HepG2 (cell line): ENCODE measurements around the gene ZNF17. TPM values are rescaled to one million over a fixed set of nuclear protein-coding genes. Genes with fewer than 3 reads are reported as not detected.

Experiments used
- ATAC-seq: fragments of 200-7000 bp; cut with Tn5 transposase; 3 replicates; pipeline ENCODE4 v1.9.1; 2020; ENCODE audit warnings: mild to moderate bottlenecking, moderate library complexity
- Bru-seq: library from RNA; stranded (reverse); fragments of 400-500 nt; gene quantifications from one replicate; lab custom pipeline; 2021; lab: Mats Ljungman, UMichigan
- BruChase-seq, 2 experiments: library from RNA; stranded (reverse); fragments of 400-500 nt; gene quantifications; one replicate each; lab custom pipeline; 2021; lab: Mats Ljungman, UMichigan
- BruUV-seq: library from RNA; stranded (reverse); fragments of 400-500 nt; replicated peaks from 2 replicates; lab custom pipeline; 2021; lab: Mats Ljungman, UMichigan
- CTCF ChIA-PET: fragments of 300-600 bp; formaldehyde crosslinking; extraction: SDS; loops from one replicate; lab custom pipeline; 2021; ENCODE audit warnings: low total read pairs, inconsistent platforms, low intra/inter-chr PET ratio; lab: Yijun Ruan, JAX
- POLR2A ChIA-PET: fragments of 350-600 bp; sonication (Branson Sonifier 250); formaldehyde crosslinking; loops from one replicate; lab custom pipeline; 2020; ENCODE audit warnings: antibody characterized with exemption, inconsistent platforms; lab: Yijun Ruan, JAX
- DNase-seq: peaks from one replicate; pipeline ENCODE4 v3.0.0-alpha.2; 2015; ENCODE audit warnings: low spot score
- FAIRE-seq: peaks from 3 replicates; lab custom pipeline; 2011; peaks lifted over from hg19 to GRCh38; lab: Jason Lieb, UNC
- H2AFZ ChIP-seq: one replicate; pipeline ENCODE4 v1.6.1; 2011; ENCODE audit warnings: low read length, inconsistent platforms
- H3K27ac ChIP-seq: fragments of 300-600 bp; 3 replicates; pipeline ENCODE4 v1.8.0; 2011; ENCODE audit warnings: mixed run types, mild to moderate bottlenecking, mixed read lengths, low read length, inconsistent platforms; ENCODE audit not compliant: insufficient read depth; ENCODE audit errors: extremely low read length
- H3K27me3 ChIP-seq, 2 experiments: fragments of 200-600 bp in 1 of 2; 2 replicates in 1 of 2; 3 replicates in 1 of 2; pipeline versions ENCODE4 v1.6.0 to v1.8.0; 2011; ENCODE audit warnings: low read length in 2 of 2, mild to moderate bottlenecking in 2 of 2, moderate library complexity in 2 of 2, inconsistent platforms in 1 of 2; ENCODE audit not compliant: insufficient read depth in 2 of 2, control insufficient read depth in 1 of 2
- H3K36me3 ChIP-seq, 2 experiments: fragments of 200-600 bp in 1 of 2; replicated peaks in 1 of 2; 2 replicates in 1 of 2; 3 replicates in 1 of 2; pipeline versions ENCODE4 v1.5.1 to v1.8.0; 2011; ENCODE audit warnings: low read length in 2 of 2, inconsistent platforms in 1 of 2; ENCODE audit not compliant: insufficient read depth in 2 of 2, control insufficient read depth in 1 of 2
- H3K4me1 ChIP-seq: 2 replicates; pipeline ENCODE4 v1.5.1; 2012; ENCODE audit warnings: low read length, inconsistent platforms; ENCODE audit not compliant: insufficient read depth
- H3K4me2 ChIP-seq: 2 replicates; pipeline ENCODE4 v1.6.0; 2011; ENCODE audit warnings: low read depth, low read length, inconsistent platforms
- H3K4me3 ChIP-seq, 3 experiments: fragments of 200-600 bp in 1 of 3; sonication (generic), shearing (Covaris generic) in 1 of 3; replicated peaks in 1 of 3; 2 replicates each; pipeline ENCODE4 v1.5.1; 2011 to 2016; ENCODE audit warnings: low read length in 3 of 3, inconsistent platforms in 2 of 3, low read depth in 2 of 3, mild to moderate bottlenecking in 2 of 3, control low read depth in 1 of 3, mixed read lengths in 1 of 3; ENCODE audit not compliant: insufficient read depth in 1 of 3
- H3K79me2 ChIP-seq: one replicate; pipeline ENCODE4 v1.6.1; 2011; ENCODE audit warnings: low read length, inconsistent platforms; ENCODE audit not compliant: insufficient read depth
- H3K9ac ChIP-seq: 2 replicates; pipeline ENCODE4 v1.6.0; 2011; ENCODE audit warnings: mild to moderate bottlenecking, low read depth, low read length, inconsistent platforms; ENCODE audit not compliant: insufficient read depth
- H3K9me3 ChIP-seq: 2 replicates; pipeline ENCODE4 v1.5.1; 2012; ENCODE audit warnings: mild to moderate bottlenecking, low read length
- H4K20me1 ChIP-seq: 2 replicates; pipeline ENCODE4 v1.6.0; 2011; ENCODE audit warnings: inconsistent platforms, mild to moderate bottlenecking, low read length, moderate library complexity; ENCODE audit not compliant: insufficient read depth
- ESRRA ChIP-seq: sonication (generic); formaldehyde crosslinking; IDR thresholded peaks from 2 replicates; pipeline ENCODE4 v1.5.1; 2020; ENCODE audit warnings: mild to moderate bottlenecking, low read depth, missing genetic modification reagents
- HMG20A ChIP-seq: IDR thresholded peaks from 2 replicates; pipeline ENCODE4 v1.6.1; 2016; ENCODE audit warnings: borderline replicate concordance
- MED13 ChIP-seq: sonication (generic); formaldehyde crosslinking; IDR thresholded peaks from 2 replicates; pipeline ENCODE4 v1.5.0; 2020; ENCODE audit warnings: missing genetic modification reagents
- TGIF2 ChIP-seq: IDR thresholded peaks from 2 replicates; pipeline ENCODE4 v1.6.1; 2016; ENCODE audit warnings: control low read depth, missing compliant biosample characterization
- ZNF180 ChIP-seq: sonication (generic); formaldehyde crosslinking; IDR thresholded peaks from 2 replicates; pipeline ENCODE4 v1.4.0; 2020; ENCODE audit warnings: low read depth, missing genetic modification reagents, borderline replicate concordance
- ZNF235 ChIP-seq: sonication (generic); formaldehyde crosslinking; IDR thresholded peaks from 2 replicates; pipeline ENCODE4 v1.8.1; 2023; ENCODE audit warnings: mild to moderate bottlenecking, missing genetic modification reagents, borderline replicate concordance
- ZNF274 ChIP-seq: sonication (generic); formaldehyde crosslinking; IDR thresholded peaks from 2 replicates; pipeline ENCODE4 v1.5.1; 2020; ENCODE audit warnings: mild to moderate bottlenecking, missing genetic modification reagents
- ZNF709 ChIP-seq: sonication (generic); formaldehyde crosslinking; IDR thresholded peaks from 2 replicates; pipeline ENCODE4 v1.5.0; 2020; ENCODE audit warnings: mild to moderate bottlenecking, missing genetic modification reagents
- WGBS: methylation state at CpG from one replicate; pipeline ENCODE4 v1.1.6; 2017; ENCODE audit warnings: low lambda C conversion rate; 5-methylcytosine and 5-hydroxymethylcytosine counted together
- in situ Hi-C: cut with HindIII; loops from 2 replicates; pipeline ENCODE4 v1.10.0; 2017; ENCODE audit warnings: low pct_unique_long_range_greater_than_20kb; ENCODE audit not compliant: extremely low pct_ligation_motif_present
- intact Hi-C: fragments of 100-400 bp; cut with micrococcal nuclease; formaldehyde crosslinking; loops from one replicate; pipeline ENCODE4 v1.10.0; 2022; ENCODE audit not compliant: unreplicated experiment
- long read RNA-seq, 2 experiments: library from RNA in 1 of 2; library from polyadenylated mRNA in 1 of 2; stranded (forward) in 1 of 2; unstranded in 1 of 2; transcript quantifications; one replicate each; pipeline ENCODE4 v2.0.0, GENCODE V29; 2019 to 2022
- polyA minus RNA-seq, 3 experiments: library from RNA; depleted of rRNA, polyadenylated mRNA; stranded (reverse); fragments of >200 nt; gene quantifications; 2 replicates each; pipeline ENCODE4 v1.2.3, GENCODE V29; 2011; ENCODE audit warnings: low replicate concordance in 1 of 3
- polyA plus RNA-seq, 8 experiments: library from polyadenylated mRNA; depleted of rRNA in 3 of 8; stranded (reverse) in 7 of 8; unstranded in 1 of 8; fragments of >200 nt; fragmentation: Illumina TruSeq in 4 of 8; extraction: Trizol in 4 of 8; gene quantifications; 2 replicates each; pipeline versions ENCODE4 v1.2.1 to v1.2.3, GENCODE V29; 2011 to 2016; ENCODE audit warnings: low read depth in 4 of 8, missing spikeins in 1 of 8, mixed read lengths in 1 of 8; ENCODE audit not compliant: insufficient read depth in 1 of 8
- total RNA-seq, 5 experiments: library from RNA; depleted of rRNA; stranded (reverse); fragments of >200 nt; fragmentation: Illumina TruSeq; extraction: Trizol; gene quantifications; 2 replicates each; pipeline ENCODE4 v1.2.3, GENCODE V29; 2016; ENCODE audit warnings: low read depth in 1 of 5
- TF ChIP-seq, protein P1 (sequence below), 2 experiments: sonication (generic) in 1 of 2; formaldehyde crosslinking in 1 of 2; IDR thresholded peaks; 2 replicates each; pipeline versions ENCODE4 v1.4.0 to v1.6.1; 2016 to 2020; ENCODE audit warnings: borderline replicate concordance in 1 of 2, low read depth in 1 of 2, mild to moderate bottlenecking in 1 of 2, missing genetic modification reagents in 1 of 2
- TF ChIP-seq, protein P2 (sequence below): sonication (generic); formaldehyde crosslinking; IDR thresholded peaks from 2 replicates; pipeline ENCODE4 v1.4.0; 2020; ENCODE audit warnings: mild to moderate bottlenecking, missing genetic modification reagents
- TF ChIP-seq, protein P3 (sequence below): sonication (generic); formaldehyde crosslinking; IDR thresholded peaks from 2 replicates; pipeline ENCODE4 v1.5.0; 2020; ENCODE audit warnings: missing genetic modification reagents, mild to moderate bottlenecking, borderline replicate concordance

Gene ZNF17
- total RNA-seq (2016; rRNA removed; fragmentation: Illumina TruSeq; extraction: Trizol) (10.1 and 14.0 TPM in 2 replicates), polyA plus RNA-seq (2011; rRNA removed) (3.0 and 3.7 TPM in 2 replicates), polyA minus RNA-seq (2011; rRNA and poly(A)+ RNA removed; ENCODE audit: low replicate concordance) (24.0 and 24.2 TPM in 2 replicates), Bru-seq, nascent RNA (percentile 79 among the genes with signal in this experiment), BruChase-seq, experiment 1, labeled RNA remaining after a 6-hour chase (percentile 83 among the genes with signal in this experiment), BruChase-seq, experiment 2, labeled RNA remaining after a 2-hour chase (percentile 92 among the genes with signal in this experiment)
- 1.7 and 1.8 TPM in 2 replicates for total RNA-seq (2016; cell fraction: cytosol; rRNA removed; fragmentation: Illumina TruSeq; extraction: Trizol; ENCODE audit: low read depth)
- total RNA-seq (2016; cell fraction: insoluble cytoplasmic fraction; rRNA removed; fragmentation: Illumina TruSeq; extraction: Trizol): 9.0 and 13.5 TPM in 2 replicates
- total RNA-seq (2016; cell fraction: membrane; rRNA removed; fragmentation: Illumina TruSeq; extraction: Trizol): 6.0 and 7.0 TPM in 2 replicates
- 11.7 and 13.5 TPM in 2 replicates for total RNA-seq (2016; cell fraction: nucleus; rRNA removed; fragmentation: Illumina TruSeq; extraction: Trizol)
- 1.5 and 3.0 TPM in 2 replicates for polyA plus RNA-seq (2011; cell fraction: cytosol; rRNA removed)
- polyA plus RNA-seq (2011; cell fraction: nucleus; rRNA removed): 8.1 and 8.6 TPM in 2 replicates
- 2.4 and 2.5 TPM in 2 replicates for polyA plus RNA-seq (2012)
- 0.35 and 0.54 TPM in 2 replicates for polyA plus RNA-seq (2016; cell fraction: cytosol; fragmentation: Illumina TruSeq; extraction: Trizol; ENCODE audit: low read depth)
- 6.0 and 7.0 TPM in 2 replicates for polyA plus RNA-seq (2016; cell fraction: insoluble cytoplasmic fraction; fragmentation: Illumina TruSeq; extraction: Trizol; ENCODE audit: low read depth)
- polyA plus RNA-seq (2016; cell fraction: membrane; fragmentation: Illumina TruSeq; extraction: Trizol; ENCODE audit: low read depth): 1.5 and 1.9 TPM in 2 replicates
- 7.0 and 7.2 TPM in 2 replicates for polyA plus RNA-seq (2016; cell fraction: nucleus; fragmentation: Illumina TruSeq; extraction: Trizol; ENCODE audit: insufficient read depth, low read depth)
- polyA minus RNA-seq (2011; cell fraction: cytosol; rRNA and poly(A)+ RNA removed): 3.7 and 5.4 TPM in 2 replicates
- 51.2 and 58.4 TPM in 2 replicates for polyA minus RNA-seq (2011; cell fraction: nucleus; rRNA and poly(A)+ RNA removed)
- long read RNA-seq, experiment 1, partial matches to known transcripts: 0 of 5 reads
- long read RNA-seq, experiment 1, other reads (novel, unspliced or antisense): 0 of 5 reads
- long read RNA-seq, experiment 2, partial matches to known transcripts: 0 of 4 reads
- long read RNA-seq, experiment 2, other reads (novel, unspliced or antisense): 0 of 4 reads

DNA sequence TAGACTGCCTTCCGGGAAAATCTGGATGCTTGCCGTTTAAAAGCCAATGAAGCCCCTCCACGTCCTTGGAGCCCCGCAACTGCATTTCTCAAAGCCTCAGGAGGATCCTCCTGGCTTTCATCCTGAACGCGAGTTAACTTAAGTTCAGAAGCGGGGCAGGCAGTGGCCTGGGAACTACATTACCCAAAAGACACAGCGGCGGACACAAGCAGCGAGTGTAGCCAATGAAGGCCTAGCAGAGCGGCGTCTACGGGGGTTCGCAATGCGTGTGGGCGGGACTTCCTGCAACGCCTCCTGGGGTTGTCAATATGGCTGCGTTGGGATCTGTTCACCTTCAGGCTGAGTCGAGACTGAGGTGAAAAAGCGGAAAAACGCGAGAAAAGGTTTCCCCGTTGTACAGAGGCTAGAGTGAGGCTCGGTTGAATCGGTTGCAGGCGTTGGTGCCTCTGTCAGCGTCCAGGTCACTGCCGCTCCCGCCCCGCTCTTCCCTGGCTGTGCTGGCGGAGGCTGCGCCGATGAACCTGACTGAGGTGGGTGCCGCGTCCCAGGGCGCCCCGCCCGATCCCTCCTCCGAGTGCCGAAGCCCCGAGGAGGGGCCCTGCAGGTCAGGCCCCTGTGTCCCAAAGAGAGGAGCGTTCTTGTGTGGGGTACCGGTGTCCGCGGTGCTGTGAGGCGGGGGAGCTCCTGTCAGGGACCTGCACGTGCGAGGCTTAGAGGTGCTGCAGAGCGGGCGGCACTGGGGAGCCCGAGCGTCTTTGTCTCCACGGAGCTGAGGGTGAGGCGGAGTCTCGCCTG, at the start of gene ZNF17:
TSS of gene ZNF17 (plus strand) at position 285 of the 795 bp plus-strand sequence. CDS start 2,455 bp downstream, outside the sequence.
- H3K79me2 ChIP-seq: peaks cover 12% of the 10 kb centered on the region
- peaks cover 26% of the 10 kb centered on the region for H3K4me1 ChIP-seq
- BruUV-seq: TSS peak; percentile 73
- H4K20me1 ChIP-seq: no peaks in the 10 kb centered on the region
- CTCF ChIA-PET: no interaction called here
- intact Hi-C loops (no loop called here), in situ Hi-C loops (no loop called here)
- peak within 1 kb of the TSS; percentile 36 for H3K27ac ChIP-seq
- H3K4me2 ChIP-seq: peak within 1 kb of the TSS; percentile 90
- POLR2A ChIA-PET: interaction anchor here (1.1 kb wide), 1 partner anchor 43 kb away, joined by 3 read pairs; no protein-coding TSS in a partner anchor
- peak within 1 kb of the TSS; percentile 83 for H2AFZ ChIP-seq
- no peaks in the 10 kb centered on the region; a peak in 1 of 5 replicates for H3K27me3 ChIP-seq
- peak within 1 kb of the TSS; percentile 78 to 89 (median 83) for H3K4me3 ChIP-seq
- ATAC-seq (peak; percentile 99), FAIRE-seq (peak; percentile 85), DNase-seq (peak; percentile 91)
- H3K9ac ChIP-seq: peak within 1 kb of the TSS; percentile 77
- no peaks in the 10 kb centered on the region for H3K9me3 ChIP-seq
- 1% methylated on average over 24 of the region's 55 CpGs for WGBS
- H3K36me3 ChIP-seq: peaks cover 0 to 9% of the 10 kb centered on the region in 2 experiments; a peak in 2 of 5 replicates
- TF ChIP-seq, protein P1, sequence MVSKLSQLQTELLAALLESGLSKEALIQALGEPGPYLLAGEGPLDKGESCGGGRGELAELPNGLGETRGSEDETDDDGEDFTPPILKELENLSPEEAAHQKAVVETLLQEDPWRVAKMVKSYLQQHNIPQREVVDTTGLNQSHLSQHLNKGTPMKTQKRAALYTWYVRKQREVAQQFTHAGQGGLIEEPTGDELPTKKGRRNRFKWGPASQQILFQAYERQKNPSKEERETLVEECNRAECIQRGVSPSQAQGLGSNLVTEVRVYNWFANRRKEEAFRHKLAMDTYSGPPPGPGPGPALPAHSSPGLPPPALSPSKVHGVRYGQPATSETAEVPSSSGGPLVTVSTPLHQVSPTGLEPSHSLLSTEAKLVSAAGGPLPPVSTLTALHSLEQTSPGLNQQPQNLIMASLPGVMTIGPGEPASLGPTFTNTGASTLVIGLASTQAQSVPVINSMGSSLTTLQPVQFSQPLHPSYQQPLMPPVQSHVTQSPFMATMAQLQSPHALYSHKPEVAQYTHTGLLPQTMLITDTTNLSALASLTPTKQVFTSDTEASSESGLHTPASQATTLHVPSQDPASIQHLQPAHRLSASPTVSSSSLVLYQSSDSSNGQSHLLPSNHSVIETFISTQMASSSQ (IDR thresholded peaks at IDR 0.05; ENCODE audit: low read depth): no peak
- TF ChIP-seq, protein P1 (CRISPR knock-in tag; IDR thresholded peaks at IDR 0.05; ENCODE audit: borderline replicate concordance): no peak
- TF ChIP-seq ZNF235 (no peak), ZNF274 (CRISPR knock-in tag) (no peak), ZNF709 (CRISPR knock-in tag) (no peak), ZNF180 (CRISPR knock-in tag) (no peak), ESRRA (CRISPR knock-in tag) (no peak), TGIF2 (CRISPR knock-in tag) (no peak; the same call in 1 of the 2 replicates), HMG20A (CRISPR knock-in tag) (no peak), MED13 (0 out of 2 replicates have a peak, but pooled peaks have one; percentile 4)
- TF ChIP-seq, protein P2, sequence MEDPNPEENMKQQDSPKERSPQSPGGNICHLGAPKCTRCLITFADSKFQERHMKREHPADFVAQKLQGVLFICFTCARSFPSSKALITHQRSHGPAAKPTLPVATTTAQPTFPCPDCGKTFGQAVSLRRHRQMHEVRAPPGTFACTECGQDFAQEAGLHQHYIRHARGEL (CRISPR knock-in tag): 0 out of 2 replicates have a peak, but pooled peaks have one; percentile 17
- TF ChIP-seq, protein P3, sequence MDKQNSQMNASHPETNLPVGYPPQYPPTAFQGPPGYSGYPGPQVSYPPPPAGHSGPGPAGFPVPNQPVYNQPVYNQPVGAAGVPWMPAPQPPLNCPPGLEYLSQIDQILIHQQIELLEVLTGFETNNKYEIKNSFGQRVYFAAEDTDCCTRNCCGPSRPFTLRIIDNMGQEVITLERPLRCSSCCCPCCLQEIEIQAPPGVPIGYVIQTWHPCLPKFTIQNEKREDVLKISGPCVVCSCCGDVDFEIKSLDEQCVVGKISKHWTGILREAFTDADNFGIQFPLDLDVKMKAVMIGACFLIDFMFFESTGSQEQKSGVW (CRISPR knock-in tag): no peak
